Stimulated activated CD4-positive, alpha-beta T cell treated with anti-CD3 and anti-CD28 coated beads, Interleukin-4, amount 100 ng/mL, for 24 hours (primary cell): ENCODE data around the gene DPYSL5.
"Not testable (repeated sequence)": the region's sequence is repeated elsewhere in the genome, so short reads cannot be mapped to it uniquely, and the experiment has no call there.

ENCODE experiments used
- DNase-seq: peaks from one replicate; pipeline ENCODE4 v3.0.0-alpha.2; 2020

DPYSL5 gene

DNA sequence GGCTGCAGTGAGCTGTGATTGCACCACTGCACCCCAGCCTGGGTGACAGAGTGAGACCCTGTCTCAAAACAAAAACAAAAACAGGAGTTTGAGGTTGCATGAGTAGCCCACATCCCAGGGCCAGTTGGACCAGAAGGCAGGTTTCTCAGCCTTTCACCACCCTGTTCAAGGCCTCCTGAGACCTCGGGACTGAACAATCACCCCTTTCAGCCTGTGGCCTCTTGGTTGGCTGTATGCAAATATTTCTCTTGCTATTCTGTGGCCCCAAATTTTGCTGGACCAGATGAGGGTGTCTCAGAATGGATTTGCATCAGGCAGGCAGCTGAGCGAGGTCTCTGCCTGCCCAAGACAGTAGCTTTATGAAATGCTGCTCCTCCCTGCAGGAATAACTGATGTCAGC, 56.9 kb downstream of the DPYSL5 start:
- DNase-seq = no peak

DNA sequence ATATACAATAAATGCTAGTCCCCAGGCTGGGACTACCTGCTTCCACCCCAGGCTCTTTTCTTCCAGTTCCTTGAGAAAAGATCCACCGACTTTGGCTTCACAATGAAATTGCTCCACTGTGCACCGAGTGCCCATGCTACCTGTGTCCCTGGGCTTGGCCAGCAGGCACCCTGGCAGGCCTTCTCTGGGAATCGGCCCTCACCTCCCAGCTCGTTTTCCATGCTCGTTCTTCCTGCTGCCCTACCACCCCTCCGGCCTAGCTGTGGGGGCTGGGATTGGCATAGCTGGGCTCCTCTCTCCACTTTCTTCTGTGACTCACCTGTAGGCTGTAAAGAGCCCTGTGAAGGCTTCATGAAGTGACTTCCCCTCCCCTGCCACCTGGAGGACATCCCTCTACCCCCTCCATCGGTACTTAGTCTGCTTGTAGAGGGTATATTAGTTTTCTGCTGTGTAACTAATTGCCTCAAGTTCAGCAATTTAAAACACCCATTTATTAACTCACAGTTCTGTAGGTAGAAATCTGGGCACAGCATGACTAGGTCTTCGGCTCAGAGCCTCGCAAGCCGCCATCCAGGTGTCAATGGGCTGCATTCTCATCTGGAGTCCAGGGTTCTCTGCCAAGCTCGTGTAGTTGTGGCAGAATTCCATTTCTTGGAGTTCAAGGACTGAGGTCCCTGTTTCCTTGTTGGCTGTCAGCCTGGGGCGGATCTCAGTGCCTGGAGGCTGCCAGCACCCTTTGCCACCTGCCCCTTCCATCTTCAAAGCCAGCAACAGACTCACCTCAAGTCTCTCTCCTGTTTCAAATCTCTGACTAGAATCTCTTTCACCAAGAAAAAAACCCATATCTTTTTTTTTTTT, 57.6 kb downstream of the DPYSL5 start:
- no peak for DNase-seq

DNA sequence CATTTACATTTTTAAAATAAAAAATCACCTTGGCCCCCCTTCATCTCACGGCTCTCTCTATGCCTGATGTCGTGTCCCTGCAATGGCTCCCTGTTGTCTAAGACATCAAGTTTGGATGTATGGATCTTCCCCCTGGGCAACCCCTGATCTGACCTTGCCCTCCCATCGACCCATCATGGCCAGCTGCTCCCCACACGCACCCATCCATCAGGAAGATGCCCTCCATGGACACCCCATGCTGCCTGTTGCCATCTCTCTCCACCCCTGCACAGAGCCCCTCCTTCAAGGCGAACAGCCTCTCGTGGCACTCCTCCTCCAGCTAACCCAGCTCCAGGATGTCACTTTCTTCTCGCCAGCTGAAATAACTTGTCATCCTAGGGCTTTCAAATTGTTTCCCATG, 59.5 kb downstream of the DPYSL5 start:
- DNase-seq = no peak

DNA sequence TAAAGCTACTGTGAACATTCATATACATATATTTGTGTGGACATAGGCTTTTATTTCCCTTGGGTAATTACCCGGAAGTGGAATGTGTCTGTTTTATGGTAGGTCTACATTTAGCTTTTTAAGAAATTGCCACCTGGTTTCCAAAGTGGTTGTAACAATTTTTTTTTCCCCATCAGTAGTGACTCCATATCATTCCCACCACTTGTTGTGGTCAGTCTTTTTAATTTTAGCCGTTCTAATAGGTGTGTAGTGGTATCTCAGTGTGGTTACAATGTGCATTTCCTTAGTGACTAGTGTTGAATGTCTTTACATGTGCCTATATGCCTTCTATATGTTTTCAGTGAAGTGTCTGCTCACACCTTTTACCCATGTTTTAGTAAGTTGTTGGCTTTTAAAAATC, 62.2 kb downstream of the DPYSL5 start:
- DNase-seq = no peak

DNA sequence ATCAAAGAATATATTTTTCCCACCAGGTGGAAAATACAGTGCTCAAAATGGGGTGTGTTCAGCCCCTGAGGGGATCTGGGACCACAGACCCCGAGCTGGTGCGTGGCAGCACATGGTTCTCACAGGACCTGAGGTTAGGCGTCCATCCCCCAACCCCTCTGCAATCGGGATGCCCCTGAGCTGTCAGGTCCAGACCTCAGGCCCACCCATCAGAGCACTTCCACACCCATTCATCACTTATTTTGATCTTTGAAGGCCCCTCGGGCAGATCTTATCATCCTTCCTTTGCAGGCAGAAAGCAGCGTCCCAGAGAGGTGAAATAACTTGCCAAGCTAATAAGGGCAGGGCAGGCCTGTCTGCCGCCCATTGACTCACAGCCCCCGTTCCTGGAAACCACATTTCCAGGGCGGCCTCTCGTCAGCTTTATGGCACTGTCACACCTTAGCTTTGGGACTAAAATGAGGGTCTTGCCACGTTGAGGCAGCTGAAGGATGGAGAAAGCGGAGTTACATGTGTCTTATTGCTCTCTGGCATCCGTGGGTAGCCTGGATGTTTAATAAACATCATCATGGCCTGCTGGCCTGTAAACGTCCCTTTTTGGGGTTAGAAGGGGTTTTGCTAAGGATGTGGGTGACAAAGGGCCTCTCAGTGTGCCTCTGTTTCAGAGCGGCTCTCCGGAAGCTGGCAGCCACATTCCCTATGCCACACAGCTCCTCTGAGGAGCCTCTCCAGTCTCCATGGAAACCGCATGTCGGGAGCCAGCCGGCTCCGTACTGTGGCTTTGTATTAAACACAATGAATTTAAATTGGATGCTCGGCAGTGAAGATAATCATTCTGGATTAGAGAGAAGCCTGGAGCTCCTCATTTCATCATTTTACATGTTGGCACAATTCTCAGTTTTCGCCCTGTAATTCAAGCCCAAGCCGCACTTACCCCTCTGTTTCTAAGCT, 64.3 kb downstream of the DPYSL5 start:
- no peak for DNase-seq

DNA sequence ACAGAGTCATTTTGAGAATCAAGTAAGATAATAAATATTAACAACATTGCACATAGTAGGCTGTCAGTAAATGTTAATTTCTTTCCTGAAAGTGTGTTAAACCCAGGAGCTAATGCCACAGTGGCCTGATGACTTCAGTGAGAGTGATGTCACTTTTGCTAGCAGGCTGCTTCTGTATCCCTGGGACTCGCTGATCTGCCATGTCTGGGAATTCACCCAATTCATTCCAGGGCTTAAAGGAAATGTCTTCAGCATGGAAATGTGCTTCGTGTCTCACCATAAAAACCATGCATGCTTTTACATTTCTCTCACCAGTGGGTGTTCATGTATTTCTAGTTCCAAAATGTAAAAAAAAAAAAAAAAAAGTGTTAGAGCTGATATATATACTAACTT, 65.7 kb downstream of the DPYSL5 start:
- no peak for DNase-seq

DNA sequence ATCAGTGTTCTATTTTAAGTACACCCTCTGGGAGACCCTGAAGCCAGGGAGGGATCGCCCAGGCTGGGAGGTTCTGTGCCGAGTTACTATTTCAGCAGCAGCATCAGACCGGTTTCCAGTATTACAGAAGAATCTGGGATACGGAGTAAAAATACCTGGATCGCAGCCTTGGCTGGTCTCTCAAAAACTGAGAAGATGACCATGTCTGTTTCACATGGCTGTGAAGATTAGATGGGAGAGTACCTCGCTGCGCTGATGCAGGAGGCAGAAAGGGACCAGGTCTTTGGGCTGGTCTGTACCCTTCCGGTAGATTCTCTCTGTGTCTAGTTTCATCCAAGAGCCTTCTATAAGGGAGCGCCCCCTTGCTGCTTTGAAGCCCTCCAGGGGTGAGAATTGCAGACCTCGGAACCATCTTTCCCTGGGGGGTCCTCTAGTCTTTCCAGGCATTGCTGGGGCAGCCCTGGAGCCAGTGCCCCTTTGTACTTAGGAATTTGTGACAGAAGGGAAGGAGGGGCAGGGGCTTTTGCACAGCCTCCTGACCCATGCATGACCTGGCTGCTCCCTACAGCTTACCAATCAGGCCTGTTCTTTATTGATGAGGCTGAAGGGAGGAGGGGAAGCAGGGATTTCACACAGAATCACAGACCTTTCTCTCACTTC, 66.2 kb downstream of the DPYSL5 start:
- no peak for DNase-seq

DNA sequence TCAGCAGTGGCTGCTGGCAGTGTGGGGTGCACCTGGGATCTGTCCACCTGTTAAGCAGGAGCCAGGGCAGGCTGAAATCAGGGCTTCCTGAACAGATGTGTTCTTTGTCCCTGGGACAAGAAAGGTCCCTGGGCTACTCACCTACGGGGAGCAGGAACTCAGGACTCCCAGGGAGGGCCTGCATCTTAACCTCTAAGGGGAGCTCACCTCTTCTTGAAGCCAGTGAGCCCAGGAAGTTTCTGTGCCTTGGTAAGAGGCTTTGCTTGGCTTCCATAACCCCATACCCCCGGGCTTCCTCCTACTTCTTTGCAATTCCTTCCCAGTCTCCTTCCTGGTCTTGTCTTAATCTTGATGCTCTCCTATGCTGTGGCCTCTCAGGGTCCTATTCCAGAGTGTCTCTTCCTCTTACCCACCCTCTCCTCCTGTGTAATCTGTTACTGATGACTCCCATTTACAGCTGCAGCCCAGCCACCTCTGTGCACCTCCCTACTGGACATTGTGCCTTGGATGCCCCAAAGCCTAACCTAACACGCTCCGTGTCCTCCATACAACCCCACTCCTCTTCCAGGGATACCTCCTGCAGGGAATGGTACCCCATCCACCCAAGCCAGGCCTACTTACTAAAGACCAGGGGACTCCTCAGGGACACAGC, 66.9 kb downstream of the DPYSL5 start:
- DNase-seq = no peak

DNA sequence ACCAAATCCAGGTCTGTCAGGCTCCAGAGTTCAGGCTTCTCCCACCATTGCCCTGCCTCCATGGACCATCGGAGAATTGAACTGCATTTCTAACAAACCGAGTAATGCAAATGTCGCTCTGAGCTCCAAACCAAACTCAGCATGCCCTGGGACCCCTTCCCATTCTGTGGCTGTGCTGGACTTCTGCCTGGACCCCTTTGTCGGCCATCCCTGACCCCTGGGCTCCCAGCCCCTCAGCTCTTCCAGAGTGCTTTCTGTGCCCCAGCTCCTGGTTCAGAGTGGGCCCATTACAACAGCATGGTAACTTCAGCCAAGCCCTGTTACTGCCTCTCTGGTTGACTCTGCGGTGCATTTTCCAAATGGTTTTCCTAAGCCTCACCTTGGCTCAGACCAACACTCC, 67.4 kb downstream of the DPYSL5 start:
- DNase-seq = no peak

DNA sequence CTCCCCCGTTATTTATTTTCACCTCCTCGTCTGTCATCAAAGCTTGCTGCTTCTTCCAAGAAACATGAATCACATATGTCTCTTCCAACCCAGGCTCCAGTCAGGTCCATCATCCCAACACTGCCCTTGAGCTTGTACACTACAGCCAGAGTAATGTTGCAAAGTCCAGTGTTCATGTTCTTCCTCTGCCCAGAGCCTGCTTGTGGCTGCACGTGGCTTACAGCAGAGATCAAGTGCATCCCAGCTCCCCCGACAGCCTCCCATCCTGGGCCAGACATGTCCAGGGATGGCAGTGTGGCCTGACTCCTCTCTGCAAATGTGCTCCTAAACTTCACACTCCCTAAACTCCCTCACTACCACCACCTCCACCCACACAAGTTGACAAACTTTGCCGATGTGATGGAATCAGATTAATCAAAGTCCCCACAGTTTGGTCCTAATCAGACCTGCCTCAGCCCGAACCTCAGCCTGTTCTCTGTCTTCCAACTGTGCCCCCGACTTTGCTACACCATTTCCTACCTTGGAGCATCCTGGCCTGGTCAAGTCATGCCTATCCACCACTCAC, 68.3 kb downstream of the DPYSL5 start:
- no peak for DNase-seq

DNA sequence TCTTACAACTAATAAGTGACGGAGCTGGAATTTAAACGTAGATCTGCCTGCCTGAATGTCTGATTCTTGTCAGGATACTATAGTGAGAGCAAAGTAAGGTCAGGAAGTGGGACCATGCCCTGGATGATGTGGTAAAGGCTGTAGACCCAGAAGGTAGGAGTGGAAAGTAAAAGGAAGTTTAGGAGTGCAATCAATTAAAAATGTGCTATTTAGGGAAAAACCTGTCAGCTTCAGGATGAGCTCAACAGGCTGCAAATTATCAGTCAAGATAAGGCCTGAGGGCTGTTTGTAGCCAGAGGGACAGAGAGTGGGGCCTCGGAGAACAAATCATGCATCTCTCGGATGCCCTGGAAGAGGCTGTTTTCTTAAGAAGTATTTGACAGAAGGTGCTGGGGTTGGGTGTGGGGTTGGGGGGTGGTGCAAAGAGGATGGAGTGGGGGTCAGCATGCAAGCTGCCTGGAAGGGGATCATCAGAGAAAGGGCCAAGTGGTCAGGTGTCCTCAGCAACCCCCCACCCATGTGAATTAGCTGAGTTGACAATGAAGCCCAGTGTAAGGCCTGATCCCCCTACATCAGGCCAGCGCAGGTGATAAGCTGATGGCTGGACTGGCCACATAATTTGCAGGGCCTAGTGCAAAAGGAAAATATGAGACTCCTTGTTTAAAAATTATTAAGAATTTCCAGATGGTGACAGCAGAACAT, 69.4 kb downstream of the DPYSL5 start:
- no peak for DNase-seq

DNA sequence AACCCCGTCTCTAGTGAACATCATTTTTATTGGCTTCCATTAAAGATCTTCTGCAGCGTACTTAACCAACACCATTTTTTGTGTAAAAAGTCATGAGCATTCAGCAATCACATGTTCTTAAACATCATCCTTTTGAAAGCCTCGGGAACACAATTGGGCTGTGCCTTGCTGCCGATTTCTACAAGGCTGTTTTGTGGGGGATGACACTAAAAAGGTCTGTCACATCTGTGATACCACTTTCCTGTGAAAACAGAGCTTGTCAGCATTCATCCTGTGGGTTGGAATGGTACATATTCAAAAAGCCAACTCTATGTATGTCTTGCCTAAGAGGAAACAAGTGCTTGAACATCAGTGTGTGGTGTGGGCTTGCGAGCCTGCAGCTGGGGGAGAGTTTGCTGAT, 73.4 kb downstream of the DPYSL5 start:
- no peak for DNase-seq

DNA sequence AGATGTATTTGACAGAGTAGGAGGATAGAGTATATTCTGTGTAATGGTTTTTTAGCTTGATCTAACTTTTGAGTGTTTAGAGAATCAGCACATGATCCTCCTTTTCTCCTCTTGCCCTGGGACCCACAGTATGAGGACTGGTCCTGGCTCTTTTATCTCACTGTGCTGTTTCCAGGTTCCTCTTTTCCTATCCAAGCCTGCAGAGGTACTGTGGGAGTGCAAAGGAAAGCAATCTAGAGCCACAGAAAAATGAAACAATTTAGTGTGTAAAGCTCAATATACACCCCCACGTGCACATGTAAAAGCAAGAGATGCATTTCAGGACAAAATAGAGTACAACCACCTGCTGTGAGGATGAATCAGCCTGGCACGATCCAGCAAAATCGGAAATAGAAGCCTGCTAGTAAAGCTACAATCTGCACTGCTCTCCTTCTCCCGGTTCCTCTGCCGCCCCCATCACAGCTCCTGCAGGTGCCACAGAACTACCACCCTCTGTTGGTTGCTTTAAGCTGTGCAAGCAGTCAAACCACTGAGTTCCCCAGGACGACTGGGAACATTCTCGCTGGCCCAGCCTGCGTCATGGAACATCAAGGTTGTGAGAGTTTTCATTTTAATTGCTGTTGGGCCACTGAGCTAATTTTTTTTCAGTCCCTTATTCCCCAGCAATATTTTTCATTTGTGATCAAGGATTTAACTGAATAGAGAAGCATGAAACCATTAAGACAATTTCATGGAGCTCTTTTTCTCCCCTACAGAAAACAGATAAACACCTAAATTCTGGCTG, 74.7 kb downstream of the DPYSL5 start:
- peak; percentile 39 for DNase-seq

DNA sequence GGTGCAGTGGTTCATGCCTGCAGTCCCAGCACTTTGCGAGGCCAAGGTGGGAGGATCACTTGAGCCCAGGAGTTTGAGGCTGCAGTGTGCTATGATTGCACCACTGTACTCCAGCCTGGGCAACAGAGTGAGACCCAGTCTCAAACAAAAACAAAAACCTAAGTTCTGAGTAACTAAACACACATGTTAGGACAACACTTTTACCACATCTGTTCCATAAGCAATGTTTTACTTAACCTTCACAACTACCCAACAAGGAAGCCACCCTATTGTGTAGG, 75.2 kb downstream of the DPYSL5 start:
- not testable (repeated sequence) for DNase-seq

DNA sequence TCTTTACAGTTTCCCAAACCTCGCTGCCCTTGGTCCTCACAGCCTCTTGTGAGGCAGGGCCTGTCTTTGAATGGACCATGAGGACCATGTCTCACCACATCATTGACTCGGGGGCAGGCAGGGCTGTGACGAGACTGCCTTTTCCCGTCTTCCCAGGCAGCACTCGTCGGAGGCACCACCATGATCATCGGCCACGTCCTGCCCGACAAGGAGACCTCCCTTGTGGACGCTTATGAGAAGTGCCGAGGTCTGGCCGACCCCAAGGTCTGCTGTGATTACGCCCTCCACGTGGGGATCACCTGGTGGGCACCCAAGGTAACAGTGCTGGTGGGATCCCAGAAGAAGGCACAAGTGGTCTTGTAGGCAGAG, 76.8 kb downstream of the DPYSL5 start:
- DNase-seq = no peak

DNA sequence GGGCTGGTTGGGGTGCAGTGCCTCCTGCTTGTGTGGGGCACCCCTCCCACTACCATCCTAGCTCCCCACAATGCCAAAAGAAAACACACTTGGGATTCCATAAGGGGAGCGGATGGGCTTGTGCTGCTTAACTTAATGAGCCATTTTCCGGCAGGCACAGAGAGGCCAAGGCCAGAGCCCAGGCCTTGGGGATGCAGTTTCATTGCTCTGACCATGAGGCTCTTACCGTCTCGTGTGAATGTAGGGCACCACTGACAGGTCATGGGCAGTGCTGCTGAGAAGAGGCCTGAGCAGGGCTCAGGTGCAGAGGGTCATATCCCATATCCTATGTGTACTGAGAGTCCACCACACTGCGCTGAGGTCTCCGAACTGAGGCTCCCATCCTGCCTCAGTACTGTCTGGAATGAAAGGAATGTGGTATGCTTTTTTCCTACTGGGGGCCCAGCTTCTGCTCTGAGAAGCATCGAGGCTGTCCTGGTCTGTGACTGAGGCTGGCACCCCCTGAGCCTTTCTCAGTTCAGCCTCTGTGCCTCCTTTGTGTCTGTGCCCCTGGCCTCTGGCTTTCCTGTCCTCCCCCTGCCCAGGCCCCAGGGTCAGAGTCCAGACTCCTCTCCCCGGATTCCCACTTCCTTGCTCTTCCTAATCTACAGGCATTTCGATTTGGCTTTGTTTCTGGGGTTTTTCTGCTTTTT, 77.3 kb downstream of the DPYSL5 start:
- no peak for DNase-seq

DNA sequence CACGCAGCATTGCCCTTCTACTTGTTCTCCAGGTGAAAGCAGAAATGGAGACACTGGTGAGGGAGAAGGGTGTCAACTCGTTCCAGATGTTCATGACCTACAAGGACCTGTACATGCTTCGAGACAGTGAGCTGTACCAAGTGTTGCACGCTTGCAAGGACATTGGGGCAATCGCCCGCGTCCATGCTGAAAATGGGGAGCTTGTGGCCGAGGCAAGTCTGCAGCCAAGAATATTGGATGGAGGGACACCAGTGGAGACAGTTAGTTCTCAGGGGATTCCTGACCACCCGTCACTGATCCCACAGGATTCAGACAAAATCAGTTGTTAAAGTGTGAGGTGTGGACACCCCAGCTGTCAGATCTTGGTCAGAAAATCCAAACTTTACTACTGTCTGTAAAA, 79.3 kb downstream of the DPYSL5 start:
- no peak for DNase-seq

DNA sequence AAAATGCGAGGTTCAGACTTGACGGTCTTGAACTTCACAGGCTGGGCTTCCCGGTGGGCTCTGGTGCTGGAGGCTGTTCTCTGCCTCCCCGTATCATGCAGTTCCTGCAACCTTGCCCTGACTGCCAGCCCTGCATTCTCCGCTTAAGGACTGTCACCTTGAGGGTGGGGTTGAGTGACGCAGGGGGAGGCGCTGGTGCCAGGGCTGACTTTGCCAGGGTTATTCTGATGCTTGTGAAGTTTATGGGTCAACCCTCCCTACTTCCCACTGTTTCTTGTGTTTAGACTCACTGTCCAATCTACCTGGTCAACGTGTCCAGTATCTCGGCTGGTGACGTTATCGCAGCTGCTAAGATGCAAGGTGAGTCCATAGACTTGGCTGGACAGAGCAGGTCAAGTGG, 85.0 kb downstream of the DPYSL5 start:
- no peak for DNase-seq

DNA sequence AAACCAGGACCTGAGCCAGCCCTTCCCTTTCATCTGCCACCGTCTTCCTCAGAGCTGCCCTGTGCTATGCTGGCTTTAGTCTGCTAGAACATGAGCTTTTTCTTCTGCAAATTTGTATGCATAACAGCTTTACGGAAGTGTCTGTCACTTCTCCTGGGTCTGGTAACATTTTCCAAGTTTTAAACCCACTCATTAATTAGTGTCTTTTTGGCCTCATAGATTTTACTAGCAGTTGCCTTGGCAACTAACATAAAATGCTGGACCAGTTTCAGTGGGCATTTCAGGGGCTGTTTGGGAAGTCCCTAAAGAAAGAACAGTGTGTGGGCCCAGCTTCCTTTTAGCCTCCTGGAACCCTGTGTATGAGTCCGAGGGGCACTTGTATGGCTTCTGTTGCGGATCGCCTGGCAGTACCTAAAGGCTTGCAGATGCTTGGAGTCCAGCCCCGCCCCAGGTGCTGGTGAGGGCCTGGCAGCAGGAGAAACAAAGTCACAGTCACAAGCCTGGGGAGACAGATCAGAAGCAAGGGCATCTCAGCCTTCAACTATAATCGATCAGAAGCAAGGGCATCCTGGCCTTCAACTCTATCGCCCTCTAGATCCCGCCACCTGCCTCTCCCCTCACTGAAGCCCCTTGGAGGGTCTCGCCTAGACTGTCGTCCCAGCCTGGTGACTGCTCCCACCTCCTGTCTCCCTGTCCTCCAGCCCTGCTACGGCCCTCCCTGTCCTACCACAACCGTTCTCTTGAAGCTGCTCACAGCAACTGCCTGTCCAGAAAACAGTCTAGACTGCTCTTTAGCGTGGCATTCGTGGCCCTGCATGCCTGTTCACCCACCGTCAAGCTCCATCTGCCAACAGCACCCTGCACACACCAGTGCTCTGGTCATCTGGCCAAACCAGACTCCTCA, 85.8 kb downstream of the DPYSL5 start:
- no peak for DNase-seq

DNA sequence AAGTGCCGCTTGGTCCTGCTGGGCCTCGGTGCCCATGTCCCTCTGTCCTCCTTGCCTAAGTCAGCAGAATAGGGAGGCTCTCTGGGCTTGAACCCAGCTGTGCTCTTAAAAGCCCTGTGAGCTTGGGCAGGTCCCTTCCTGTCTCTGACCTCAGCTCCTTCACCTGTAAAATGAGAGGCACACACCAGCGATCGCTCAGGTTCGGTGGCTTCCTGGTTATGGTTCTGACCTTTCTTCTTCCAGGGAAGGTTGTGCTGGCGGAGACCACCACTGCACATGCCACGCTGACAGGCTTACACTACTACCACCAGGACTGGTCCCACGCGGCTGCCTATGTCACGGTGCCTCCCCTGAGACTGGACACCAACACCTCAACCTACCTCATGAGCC, 86.4 kb downstream of the DPYSL5 start:
- DNase-seq = no peak
